Lower lobe of right lung (tissue), 2 donors: ENCODE data around the gene B3GALNT2. TPM values are rescaled to one million over a fixed set of nuclear protein-coding genes. Genes with fewer than 3 reads are reported as not detected.

ENCODE experiments used
- ATAC-seq, 2 donors: fragments of 200-7000 bp; cut with Tn5 transposase; one replicate each; pipeline ENCODE4 v1.9.1; 2020 to 2022; ENCODE audit warnings: mild to moderate bottlenecking in 2 of 2, moderate library complexity in 2 of 2
- DNase-seq: peaks from one replicate; pipeline ENCODE4 v3.0.0-alpha.2; 2020
- H3K27ac ChIP-seq: fragments of 200-600 bp; one replicate; pipeline ENCODE4 v1.8.0; 2022
- H3K27me3 ChIP-seq: fragments of 200-600 bp; one replicate; pipeline ENCODE4 v1.8.0; 2022; ENCODE audit warnings: low read depth
- H3K36me3 ChIP-seq: fragments of 200-600 bp; one replicate; pipeline ENCODE4 v1.8.0; 2022; ENCODE audit warnings: mild to moderate bottlenecking
- H3K4me1 ChIP-seq: fragments of 200-600 bp; one replicate; pipeline ENCODE4 v1.8.0; 2022
- H3K4me3 ChIP-seq: fragments of 200-600 bp; one replicate; pipeline ENCODE4 v1.8.0; 2022; ENCODE audit warnings: mild to moderate bottlenecking
- H3K9me3 ChIP-seq: fragments of 200-600 bp; one replicate; pipeline ENCODE4 v1.8.0; 2022
- CTCF ChIP-seq: fragments of 200-600 bp; IDR thresholded peaks from one replicate; pipeline ENCODE4 v1.8.0; 2022; ENCODE audit warnings: antibody characterized with exemption, mild to moderate bottlenecking
- intact Hi-C: fragments of 100-400 bp; cut with DNase I; formaldehyde crosslinking; loops from one replicate; pipeline ENCODE4 v1.11.0; 2022
- total RNA-seq: library from RNA; stranded (reverse); fragmentation: NEBNext Ultra II Directional; extraction: Animal tissue kit (Norgen Biotek cat#: 25700); gene quantifications from one replicate; pipeline ENCODE4 v1.2.1, GENCODE V29; 2021
- donor health status: DM: no; HTN: yes; CAD: no; lungs with severe emphysema.

B3GALNT2 gene
- total RNA-seq, 1 donor from 2014 or later, result 15.5 TPM

- Histone ChIP-seq H3K4me1 (no peaks in the 10 kb centered on the region), H3K36me3 (peaks cover 96% of the 10 kb centered on the region), H3K9me3 (no peaks in the 10 kb centered on the region), H3K27me3 (no peaks in the 10 kb centered on the region), H3K27ac (no peak overlapping the region), H3K4me3 (no peak overlapping the region)
- intact Hi-C loops, result no loop called here
- ATAC-seq (no peak), DNase-seq (no peak)
- TF ChIP-seq CTCF, result no peak
Observed at GRCh38 chr1:235441159-235441685, 63.0 kb downstream of the B3GALNT2 start.

DNA sequence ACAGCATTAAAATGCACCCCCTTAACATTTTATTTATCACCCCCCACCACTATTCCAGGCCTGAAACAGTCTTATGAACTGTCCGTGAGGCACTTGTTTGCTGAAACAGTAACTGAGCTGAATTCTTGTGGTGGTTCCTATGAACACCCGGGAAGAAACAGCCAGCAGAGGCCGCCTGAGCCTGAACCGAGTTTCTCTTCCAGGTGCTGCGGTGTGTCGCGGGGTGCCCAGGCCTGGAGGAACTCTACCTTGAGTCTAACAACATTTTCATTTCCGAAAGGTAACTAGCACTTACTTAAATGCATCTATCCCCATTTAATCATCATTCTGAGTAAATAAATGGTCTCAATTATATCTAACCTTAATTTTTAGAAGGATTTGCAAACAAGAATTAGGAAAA, 70.3 kb downstream of the B3GALNT2 start:
- intact Hi-C loops, result no loop called here
- no peaks in the 10 kb centered on the region for H3K4me1 ChIP-seq
- no peak overlapping the region for H3K27ac ChIP-seq
- H3K36me3 ChIP-seq, result peaks cover 73% of the 10 kb centered on the region
- H3K9me3 ChIP-seq, result no peaks in the 10 kb centered on the region
- ATAC-seq (no peak), DNase-seq (no peak)
- no peak for TF ChIP-seq CTCF
- H3K4me3 ChIP-seq, result no peak overlapping the region
- H3K27me3 ChIP-seq, result no peaks in the 10 kb centered on the region

DNA sequence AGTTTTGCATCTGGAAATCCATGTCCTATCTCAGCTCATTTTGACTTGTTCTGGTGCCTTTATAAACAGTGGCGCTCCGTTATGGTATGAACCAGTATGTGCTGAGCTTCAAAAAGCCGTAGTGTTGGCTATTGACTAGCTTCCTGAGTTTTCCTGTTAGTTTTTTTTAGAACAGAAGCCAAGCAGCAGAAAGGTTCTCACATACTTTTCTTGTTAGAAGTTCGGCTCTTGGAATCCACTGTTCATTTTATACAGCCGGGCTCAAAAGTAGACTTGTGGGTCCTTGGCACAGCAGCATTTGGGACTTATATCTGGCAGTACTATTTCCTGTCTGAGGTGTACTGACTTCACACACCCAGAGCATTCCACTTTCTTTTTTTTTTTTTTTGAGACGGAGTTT, 73.3 kb downstream of the B3GALNT2 start:
- ATAC-seq (no peak), DNase-seq (no peak)
- H3K4me1 ChIP-seq, result no peaks in the 10 kb centered on the region
- no peak overlapping the region for H3K4me3 ChIP-seq
- peaks cover 43% of the 10 kb centered on the region for H3K36me3 ChIP-seq
- H3K27ac ChIP-seq, result no peak overlapping the region
- H3K27me3 ChIP-seq, result no peaks in the 10 kb centered on the region
- intact Hi-C loops, result no loop called here
- no peaks in the 10 kb centered on the region for H3K9me3 ChIP-seq
- no peak for TF ChIP-seq CTCF

DNA sequence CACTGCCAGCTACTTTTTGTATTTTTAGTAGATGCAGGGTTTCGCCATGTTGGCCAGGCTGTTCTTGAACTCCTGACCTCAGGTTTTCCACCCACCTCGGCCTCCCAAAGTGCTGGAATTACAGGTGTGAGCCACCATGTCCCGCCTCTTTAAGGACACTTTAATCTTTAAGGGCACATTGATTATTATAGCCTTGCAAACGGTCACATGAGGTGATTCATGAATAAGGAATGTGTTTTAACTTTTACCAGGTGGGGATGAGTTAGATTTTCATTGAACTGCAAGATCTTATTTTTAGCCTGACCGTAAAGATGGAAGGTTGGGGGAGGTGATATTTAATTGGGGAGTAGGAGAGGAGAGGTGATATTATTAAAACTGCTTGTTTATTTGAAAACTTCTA, 75.1 kb downstream of the B3GALNT2 start:
- ATAC-seq, result no peak
- no peak for TF ChIP-seq CTCF
- Histone ChIP-seq H3K27me3 (no peaks in the 10 kb centered on the region), H3K4me3 (no peak overlapping the region), H3K27ac (no peak overlapping the region), H3K4me1 (no peaks in the 10 kb centered on the region), H3K36me3 (peaks cover 25% of the 10 kb centered on the region), H3K9me3 (no peaks in the 10 kb centered on the region)
- intact Hi-C loops, result no loop called here
- DNase-seq, result no peak

- no peak for TF ChIP-seq CTCF
- no peak for DNase-seq
- Histone ChIP-seq H3K36me3 (peaks cover 9% of the 10 kb centered on the region), H3K27ac (no peak overlapping the region), H3K4me3 (no peak overlapping the region), H3K9me3 (no peaks in the 10 kb centered on the region), H3K4me1 (no peaks in the 10 kb centered on the region), H3K27me3 (no peaks in the 10 kb centered on the region)
- intact Hi-C loops, result no loop called here
- ATAC-seq, result no peak
Observed at GRCh38 chr1:235427447-235427846, 76.8 kb downstream of the B3GALNT2 start.

DNA sequence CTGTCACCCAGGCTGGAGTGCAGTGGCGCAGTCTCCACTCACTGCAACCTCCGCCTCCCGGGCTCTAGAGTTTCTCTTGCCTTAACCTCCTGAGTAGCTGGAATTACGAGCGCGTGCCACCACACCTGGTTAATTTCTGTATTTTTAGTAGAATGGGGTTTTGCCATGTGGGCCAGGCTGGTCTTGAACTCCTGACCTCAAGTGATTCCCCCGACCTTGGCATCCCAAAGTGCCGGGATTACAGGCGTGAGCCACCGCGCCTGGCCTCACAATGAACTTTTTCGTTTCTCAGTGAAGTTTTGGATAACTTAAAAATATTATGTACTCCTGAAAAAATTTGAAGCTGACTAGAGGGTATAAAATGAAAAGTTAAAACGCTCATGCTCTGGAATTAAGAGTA, 77.6 kb downstream of the B3GALNT2 start:
- H3K27me3 ChIP-seq, result no peaks in the 10 kb centered on the region
- H3K27ac ChIP-seq, result no peak overlapping the region
- ATAC-seq (no peak), DNase-seq (no peak)
- no peaks in the 10 kb centered on the region for H3K4me1 ChIP-seq
- no peaks in the 10 kb centered on the region for H3K9me3 ChIP-seq
- H3K4me3 ChIP-seq, result no peak overlapping the region
- peaks cover 2% of the 10 kb centered on the region for H3K36me3 ChIP-seq
- TF ChIP-seq CTCF, result no peak
- intact Hi-C loops, result no loop called here
